IPS DF 6.9 (cell line): ENCODE results near the gene PSMD10.

ENCODE experiments used
- DNase-seq: peaks from one replicate; pipeline ENCODE4 v3.0.0-alpha.2; 2013; ENCODE audit warnings: low read depth, low spot score
- H3K27ac ChIP-seq: one replicate; pipeline ENCODE4 v1.5.1; 2013; ENCODE audit warnings: low read length, control low read depth
- H3K27me3 ChIP-seq: 2 replicates; pipeline ENCODE4 v1.6.1; 2013; ENCODE audit warnings: mild to moderate bottlenecking, low read length; ENCODE audit not compliant: control insufficient read depth, insufficient read depth
- H3K36me3 ChIP-seq: 2 replicates; pipeline ENCODE4 v1.6.1; 2013; ENCODE audit warnings: low read length; ENCODE audit not compliant: control insufficient read depth, insufficient read depth
- H3K4me1 ChIP-seq: 2 replicates; pipeline ENCODE4 v1.6.1; 2013; ENCODE audit warnings: low read length; ENCODE audit not compliant: control insufficient read depth, insufficient read depth
- H3K4me3 ChIP-seq: 2 replicates; pipeline ENCODE4 v1.5.1; 2013; ENCODE audit warnings: mild to moderate bottlenecking, low read length
- H3K9me3 ChIP-seq: 2 replicates; pipeline ENCODE4 v1.6.1; 2013; ENCODE audit warnings: low read length, inconsistent platforms; ENCODE audit not compliant: control insufficient read depth, insufficient read depth
- WGBS: extraction: QIAGEN DNeasy Blood & Tissue Kit; methylation state at CpG from one replicate; pipeline ENCODE4 v1.1.7; 2013; ENCODE audit warnings: mixed read lengths, missing lambda C conversion rate; ENCODE audit not compliant: insufficient read length, insufficient coverage; 5-methylcytosine and 5-hydroxymethylcytosine counted together

PSMD10 gene

GRCh38 chrX:108036298-108036973, 54.9 kb downstream of the PSMD10 start:
- no peaks in the 10 kb centered on the region for H3K4me1 ChIP-seq
- no peaks in the 10 kb centered on the region for H3K27me3 ChIP-seq
- H3K36me3 ChIP-seq = no peaks in the 10 kb centered on the region
- WGBS = no CpG with 5 or more reads among the region's 4 CpGs
- no peak for DNase-seq
- H3K9me3 ChIP-seq = no peaks in the 10 kb centered on the region
- H3K4me3 ChIP-seq = no peak overlapping the region
- H3K27ac ChIP-seq = no peak overlapping the region

GRCh38 chrX:108034725-108035124, 56.6 kb downstream of the PSMD10 start:
- no peaks in the 10 kb centered on the region for H3K4me1 ChIP-seq
- no peak for DNase-seq
- no peak overlapping the region for H3K4me3 ChIP-seq
- no peaks in the 10 kb centered on the region for H3K27me3 ChIP-seq
- H3K9me3 ChIP-seq = no peaks in the 10 kb centered on the region
- no peaks in the 10 kb centered on the region for H3K36me3 ChIP-seq
- WGBS = no CpG with 5 or more reads among the region's 3 CpGs
- H3K27ac ChIP-seq = no peak overlapping the region
